ENCODE measurements around the gene MYF5.

MYF5 gene

GRCh38 chr12:80710727-80711449, 5.8 kb upstream of the MYF5 start:
- TF ChIP-seq, protein P1, sequence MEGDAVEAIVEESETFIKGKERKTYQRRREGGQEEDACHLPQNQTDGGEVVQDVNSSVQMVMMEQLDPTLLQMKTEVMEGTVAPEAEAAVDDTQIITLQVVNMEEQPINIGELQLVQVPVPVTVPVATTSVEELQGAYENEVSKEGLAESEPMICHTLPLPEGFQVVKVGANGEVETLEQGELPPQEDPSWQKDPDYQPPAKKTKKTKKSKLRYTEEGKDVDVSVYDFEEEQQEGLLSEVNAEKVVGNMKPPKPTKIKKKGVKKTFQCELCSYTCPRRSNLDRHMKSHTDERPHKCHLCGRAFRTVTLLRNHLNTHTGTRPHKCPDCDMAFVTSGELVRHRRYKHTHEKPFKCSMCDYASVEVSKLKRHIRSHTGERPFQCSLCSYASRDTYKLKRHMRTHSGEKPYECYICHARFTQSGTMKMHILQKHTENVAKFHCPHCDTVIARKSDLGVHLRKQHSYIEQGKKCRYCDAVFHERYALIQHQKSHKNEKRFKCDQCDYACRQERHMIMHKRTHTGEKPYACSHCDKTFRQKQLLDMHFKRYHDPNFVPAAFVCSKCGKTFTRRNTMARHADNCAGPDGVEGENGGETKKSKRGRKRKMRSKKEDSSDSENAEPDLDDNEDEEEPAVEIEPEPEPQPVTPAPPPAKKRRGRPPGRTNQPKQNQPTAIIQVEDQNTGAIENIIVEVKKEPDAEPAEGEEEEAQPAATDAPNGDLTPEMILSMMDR (IDR thresholded peaks at IDR 0.05; ENCODE audit: borderline replicate concordance, control extremely low read depth, extremely low read depth, insufficient read depth, missing control alignments), result no peak
- in situ Hi-C loops (cut with MboI; ENCODE audit: low sequenced_read_pairs, unreplicated experiment), result no loop called here
- no peak for DNase-seq (ENCODE audit: low spot score)

- TF ChIP-seq, protein P1 (IDR thresholded peaks at IDR 0.05; ENCODE audit: borderline replicate concordance, control extremely low read depth, extremely low read depth, insufficient read depth, missing control alignments), result no peak
- DNase-seq (ENCODE audit: low spot score), result no peak
- in situ Hi-C loops (cut with MboI; ENCODE audit: low sequenced_read_pairs, unreplicated experiment), result no loop called here
Measured at GRCh38 chr12:80711866-80712265, 4.8 kb upstream of the MYF5 start.

DNA sequence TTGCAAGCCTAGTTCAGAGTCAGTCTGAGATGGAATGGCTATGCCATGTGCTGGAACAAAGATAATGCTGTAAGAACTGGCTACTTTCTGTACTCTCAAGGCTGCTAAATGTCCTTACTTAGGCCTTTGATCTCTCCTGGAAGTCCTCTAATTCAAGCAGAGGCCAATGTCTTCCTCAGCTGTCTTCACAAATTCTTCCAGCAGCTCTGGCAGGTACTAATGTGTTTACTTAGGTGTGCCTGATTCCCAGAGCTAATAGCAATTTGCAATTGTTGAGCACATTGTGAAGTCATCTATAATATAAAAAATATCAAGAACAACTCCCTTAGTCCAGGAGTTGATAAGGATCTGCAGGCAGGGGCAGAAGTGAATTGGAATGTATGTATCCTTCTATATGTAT, 3.8 kb upstream of the MYF5 start:
- no peak for DNase-seq (ENCODE audit: low spot score)
- in situ Hi-C loops (cut with MboI; ENCODE audit: low sequenced_read_pairs, unreplicated experiment), result no loop called here
- TF ChIP-seq, protein P1 (IDR thresholded peaks at IDR 0.05; ENCODE audit: borderline replicate concordance, control extremely low read depth, extremely low read depth, insufficient read depth, missing control alignments), result no peak

GRCh38 chr12:80713419-80713818, 3.3 kb upstream of the MYF5 start:
- TF ChIP-seq, protein P1 (IDR thresholded peaks at IDR 0.05; ENCODE audit: borderline replicate concordance, control extremely low read depth, extremely low read depth, insufficient read depth, missing control alignments), result no peak
- in situ Hi-C loops (cut with MboI; ENCODE audit: low sequenced_read_pairs, unreplicated experiment), result no loop called here
- no peak for DNase-seq (ENCODE audit: low spot score)

GRCh38 chr12:80714055-80714454, 2.7 kb upstream of the MYF5 start:
- no peak for DNase-seq (ENCODE audit: low spot score)
- in situ Hi-C loops (cut with MboI; ENCODE audit: low sequenced_read_pairs, unreplicated experiment), result no loop called here
- TF ChIP-seq, protein P1 (IDR thresholded peaks at IDR 0.05; ENCODE audit: borderline replicate concordance, control extremely low read depth, extremely low read depth, insufficient read depth, missing control alignments), result no peak

DNA sequence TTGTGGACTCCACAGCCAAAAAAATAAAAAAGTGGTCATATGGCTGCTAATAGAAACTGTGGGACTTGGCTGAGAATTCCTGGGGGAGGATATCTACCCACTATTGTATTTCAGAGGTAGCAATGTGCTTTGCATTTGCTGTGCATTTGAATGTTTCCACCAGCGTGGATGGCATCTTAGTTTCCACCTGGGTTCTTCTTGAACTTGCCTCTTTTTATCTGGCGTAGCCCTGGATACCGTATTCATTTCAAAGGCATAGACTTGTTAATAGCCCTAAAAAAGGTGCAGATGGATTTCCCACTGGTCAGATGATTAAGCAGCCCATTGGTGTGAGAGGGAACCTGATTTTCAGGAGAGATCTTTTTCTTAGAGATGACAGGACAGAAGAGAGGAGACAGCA, 1.9 kb upstream of the MYF5 start:
- in situ Hi-C loops (cut with MboI; ENCODE audit: low sequenced_read_pairs, unreplicated experiment), result no loop called here
- TF ChIP-seq, protein P1 (IDR thresholded peaks at IDR 0.05; ENCODE audit: borderline replicate concordance, control extremely low read depth, extremely low read depth, insufficient read depth, missing control alignments), result no peak
- DNase-seq (ENCODE audit: low spot score), result no peak

All from GM13976 (cell line).